Caco-2 (cell line): ENCODE results near the gene ZFYVE19. TPM values are rescaled to one million over a fixed set of nuclear protein-coding genes. Genes with fewer than 3 reads are reported as not detected.

ENCODE experiments used
- BruUV-seq: library from RNA; stranded (reverse); fragments of 400-500 nt; replicated peaks from 2 replicates; lab custom pipeline; 2021; lab: Mats Ljungman, UMichigan
- CTCF ChIA-PET: fragments of 300-600 bp; sonication (Branson Sonifier 250); formaldehyde crosslinking; loops from one replicate; lab custom pipeline; 2022; ENCODE audit warnings: antibody characterized with exemption; lab: Charles Lee
- POLR2A ChIA-PET: fragments of 300-600 bp; sonication (Branson Sonifier 250); formaldehyde crosslinking; loops from one replicate; lab custom pipeline; 2022; ENCODE audit warnings: antibody characterized with exemption; lab: Charles Lee
- DNase-seq, 2 experiments: peaks; one replicate each; pipeline versions ENCODE4 v3.0.0 to v3.0.0-alpha.2; 2020 to 2022
- H3K27me3 ChIP-seq: replicated peaks from 2 replicates; pipeline ENCODE4 v1.6.0; 2011; ENCODE audit warnings: low read length; ENCODE audit not compliant: control insufficient read depth, insufficient read depth
- H3K36me3 ChIP-seq: 2 replicates; pipeline ENCODE4 v1.5.1; 2011; ENCODE audit warnings: low read length; ENCODE audit not compliant: control insufficient read depth, insufficient read depth
- H3K4me1 ChIP-seq: fragments of 250-450 bp; sonication (Bioruptor Pico); 2 replicates; pipeline ENCODE4 v1.5.1; 2020; ENCODE audit warnings: mild to moderate bottlenecking
- H3K4me3 ChIP-seq: 2 replicates; pipeline ENCODE4 v1.5.1; 2011; ENCODE audit warnings: low read depth, mild to moderate bottlenecking, control low read depth, low read length
- H3K9me3 ChIP-seq: fragments of 250-450 bp; sonication (Bioruptor Pico); 2 replicates; pipeline ENCODE4 v1.5.1; 2020; ENCODE audit warnings: mild to moderate bottlenecking, moderate library complexity
- H3K27ac Mint-ChIP-seq: one replicate; pipeline ENCODE4 v1.8.0; 2022; ENCODE audit warnings: mixed read lengths; ENCODE audit not compliant: unreplicated experiment
- H3K27me3 Mint-ChIP-seq: one replicate; pipeline ENCODE4 v1.8.0; 2022; ENCODE audit warnings: mixed read lengths; ENCODE audit not compliant: insufficient read depth, unreplicated experiment
- H3K36me3 Mint-ChIP-seq: one replicate; pipeline ENCODE4 v1.8.0; 2022; ENCODE audit warnings: mild to moderate bottlenecking, mixed read lengths; ENCODE audit not compliant: insufficient read depth, unreplicated experiment
- H3K4me1 Mint-ChIP-seq: one replicate; pipeline ENCODE4 v1.8.0; 2022; ENCODE audit warnings: low read depth, mixed read lengths; ENCODE audit not compliant: unreplicated experiment
- H3K4me3 Mint-ChIP-seq: one replicate; pipeline ENCODE4 v1.8.0; 2022; ENCODE audit warnings: mild to moderate bottlenecking, moderate library complexity, mixed read lengths; ENCODE audit not compliant: unreplicated experiment
- H3K9me3 Mint-ChIP-seq: one replicate; pipeline ENCODE4 v1.8.0; 2022; ENCODE audit warnings: mixed read lengths; ENCODE audit not compliant: unreplicated experiment
- intact Hi-C: fragments of 100-400 bp; cut with micrococcal nuclease; formaldehyde crosslinking; loops from one replicate; pipeline ENCODE4 v1.10.0; 2022; ENCODE audit not compliant: unreplicated experiment
- total RNA-seq: library from RNA; stranded (reverse); gene quantifications from 2 replicates; pipeline ENCODE4 v1.2.3, GENCODE V29; 2022
- TF ChIP-seq, protein P1 (sequence below), 2 experiments: fragments of 200-600 bp in 1 of 2; IDR thresholded peaks; 1 replicate in 1 of 2; 2 replicates in 1 of 2; pipeline versions ENCODE4 v1.5.1 to v1.8.0; 2011 to 2022; ENCODE audit warnings: antibody characterized with exemption in 1 of 2, control low read depth in 1 of 2, inconsistent platforms in 1 of 2, low read depth in 1 of 2, low read length in 1 of 2, mild to moderate bottlenecking in 1 of 2, moderate library complexity in 1 of 2; ENCODE audit not compliant: insufficient read depth in 1 of 2, severe bottlenecking in 1 of 2, unreplicated experiment in 1 of 2

ZFYVE19 gene
- total RNA-seq, 1 experiment from 2014 or later = 26.7 TPM

- peaks cover 1% of the 10 kb centered on the region; the same call in 1 of the 2 replicates for H3K36me3 ChIP-seq
- no peaks in the 10 kb centered on the region for H3K4me1 ChIP-seq
- Mint-ChIP-seq H3K4me3 (no peak overlapping the region), H3K27ac (no peak overlapping the region), H3K9me3 (no peaks in the 10 kb centered on the region), H3K27me3 (no peaks in the 10 kb centered on the region), H3K36me3 (peaks cover 36% of the 10 kb centered on the region), H3K4me1 (no peaks in the 10 kb centered on the region)
- no peak overlapping the region for H3K4me3 ChIP-seq
- H3K9me3 ChIP-seq = no peaks in the 10 kb centered on the region
- ChIA-PET POLR2A (no interaction called here), CTCF (interaction anchor here (1.9 kb wide), 1 partner anchor 9 kb away, joined by 5 read pairs; no protein-coding TSS in a partner anchor)
- no peaks in the 10 kb centered on the region for H3K27me3 ChIP-seq
- DNase-seq = no peak
- TF ChIP-seq, protein P1, sequence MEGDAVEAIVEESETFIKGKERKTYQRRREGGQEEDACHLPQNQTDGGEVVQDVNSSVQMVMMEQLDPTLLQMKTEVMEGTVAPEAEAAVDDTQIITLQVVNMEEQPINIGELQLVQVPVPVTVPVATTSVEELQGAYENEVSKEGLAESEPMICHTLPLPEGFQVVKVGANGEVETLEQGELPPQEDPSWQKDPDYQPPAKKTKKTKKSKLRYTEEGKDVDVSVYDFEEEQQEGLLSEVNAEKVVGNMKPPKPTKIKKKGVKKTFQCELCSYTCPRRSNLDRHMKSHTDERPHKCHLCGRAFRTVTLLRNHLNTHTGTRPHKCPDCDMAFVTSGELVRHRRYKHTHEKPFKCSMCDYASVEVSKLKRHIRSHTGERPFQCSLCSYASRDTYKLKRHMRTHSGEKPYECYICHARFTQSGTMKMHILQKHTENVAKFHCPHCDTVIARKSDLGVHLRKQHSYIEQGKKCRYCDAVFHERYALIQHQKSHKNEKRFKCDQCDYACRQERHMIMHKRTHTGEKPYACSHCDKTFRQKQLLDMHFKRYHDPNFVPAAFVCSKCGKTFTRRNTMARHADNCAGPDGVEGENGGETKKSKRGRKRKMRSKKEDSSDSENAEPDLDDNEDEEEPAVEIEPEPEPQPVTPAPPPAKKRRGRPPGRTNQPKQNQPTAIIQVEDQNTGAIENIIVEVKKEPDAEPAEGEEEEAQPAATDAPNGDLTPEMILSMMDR (IDR thresholded peaks at IDR 0.05; ENCODE audit: insufficient read depth in 1 of 2, low read depth in 1 of 2, low read length in 1 of 2, severe bottlenecking in 1 of 2, unreplicated experiment in 1 of 2) = no peak
- BruUV-seq = no TSS peak
- intact Hi-C loops = no loop called here
Measured at GRCh38 chr15:40773902-40774301, 33.0 kb upstream of the ZFYVE19 start.

DNA sequence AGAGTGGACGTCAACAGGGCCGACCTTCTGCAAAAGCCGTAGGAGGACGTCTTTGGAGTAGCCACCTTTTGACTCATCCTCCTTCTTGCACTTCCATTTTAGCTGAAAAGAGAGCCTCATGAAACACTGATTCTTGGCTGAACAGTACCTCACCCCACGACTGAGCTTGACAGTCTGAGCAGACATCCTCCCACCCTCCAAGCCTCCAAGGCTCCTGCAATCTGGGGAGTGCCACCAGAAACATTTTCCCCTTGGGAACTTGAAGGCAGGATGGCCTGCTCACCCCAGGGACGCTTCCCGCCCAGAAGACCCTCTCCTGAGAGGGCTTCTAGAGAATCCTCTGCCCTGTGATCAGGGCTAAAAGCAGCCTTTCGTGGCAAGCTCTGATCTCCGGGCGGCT, 31.9 kb upstream of the ZFYVE19 start:
- ChIA-PET POLR2A (no interaction called here), CTCF (interaction anchor here (1.3 kb wide), 1 partner anchor 11 kb away, joined by 3 read pairs; the partner anchor contains the start of gene GCHFR)
- no peak for DNase-seq
- H3K27me3 Mint-ChIP-seq = no peaks in the 10 kb centered on the region
- no peak overlapping the region for H3K4me3 Mint-ChIP-seq
- no peaks in the 10 kb centered on the region for H3K9me3 Mint-ChIP-seq
- TF ChIP-seq, protein P1 (IDR thresholded peaks at IDR 0.05; ENCODE audit: insufficient read depth in 1 of 2, low read depth in 1 of 2, low read length in 1 of 2, severe bottlenecking in 1 of 2, unreplicated experiment in 1 of 2) = no peak
- H3K9me3 ChIP-seq = no peaks in the 10 kb centered on the region
- peaks cover 31% of the 10 kb centered on the region for H3K36me3 Mint-ChIP-seq
- no peaks in the 10 kb centered on the region for H3K27me3 ChIP-seq
- H3K36me3 ChIP-seq = no peaks in the 10 kb centered on the region
- no peak overlapping the region for H3K4me3 ChIP-seq
- intact Hi-C loops = no loop called here
- BruUV-seq = no TSS peak
- no peaks in the 10 kb centered on the region for H3K4me1 Mint-ChIP-seq
- no peaks in the 10 kb centered on the region for H3K4me1 ChIP-seq
- H3K27ac Mint-ChIP-seq = no peak overlapping the region

GRCh38 chr15:40775740-40776536, 31.0 kb upstream of the ZFYVE19 start:
- no TSS peak for BruUV-seq
- Mint-ChIP-seq H3K9me3 (no peaks in the 10 kb centered on the region), H3K4me3 (no peak overlapping the region), H3K36me3 (peaks cover 27% of the 10 kb centered on the region), H3K27ac (no peak overlapping the region), H3K27me3 (no peaks in the 10 kb centered on the region), H3K4me1 (no peaks in the 10 kb centered on the region)
- intact Hi-C loops = no loop called here
- H3K9me3 ChIP-seq = no peaks in the 10 kb centered on the region
- no peak overlapping the region for H3K4me3 ChIP-seq
- TF ChIP-seq, protein P1 (IDR thresholded peaks at IDR 0.05; ENCODE audit: insufficient read depth in 1 of 2, low read depth in 1 of 2, low read length in 1 of 2, severe bottlenecking in 1 of 2, unreplicated experiment in 1 of 2) = no peak
- no peaks in the 10 kb centered on the region for H3K27me3 ChIP-seq
- H3K36me3 ChIP-seq = no peaks in the 10 kb centered on the region
- ChIA-PET CTCF (interaction anchor here (0.6 to 1.3 kb wide), 2 partner anchors 12 to 186 kb away, joined by 3 to 4 read pairs; partner anchors contain the start of gene GCHFR), POLR2A (no interaction called here)
- no peak for DNase-seq
- H3K4me1 ChIP-seq = no peaks in the 10 kb centered on the region
